Stimulated activated CD8-positive, alpha-beta memory T cell treated with anti-CD3 and anti-CD28 coated beads, Interleukin-2, amount 100 ng/mL, for 1 hour (primary cell): ENCODE measurements around the gene COA5.

Source experiments
- DNase-seq, 2 donors: peaks; one replicate each; pipeline ENCODE4 v3.0.0-alpha.2; 2020; ENCODE audit warnings: low read depth in 2 of 2

COA5 gene

GRCh38 chr2:98552499-98553179, 55.7 kb downstream of the COA5 start:
- DNase-seq: no peak

DNA sequence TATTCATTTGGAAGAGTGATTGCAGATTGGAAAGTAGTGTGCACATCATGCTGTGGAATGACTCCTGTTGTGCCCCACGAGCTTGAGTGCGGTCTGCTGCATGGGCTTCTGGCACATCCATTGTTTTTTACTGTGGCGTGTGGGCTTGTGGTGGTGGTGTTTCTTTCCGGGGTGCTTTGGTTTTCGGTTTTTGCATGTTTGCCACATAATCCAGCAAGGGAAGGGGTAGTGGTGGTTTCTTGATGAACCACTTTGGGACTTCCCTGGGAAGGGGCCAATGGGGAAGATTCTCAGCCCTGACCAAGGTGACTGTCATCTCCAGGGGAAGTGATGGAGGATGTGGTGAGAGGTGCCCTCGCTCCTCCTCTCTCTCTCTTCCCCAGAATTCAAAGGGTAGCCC, 57.0 kb downstream of the COA5 start:
- DNase-seq: no peak

DNA sequence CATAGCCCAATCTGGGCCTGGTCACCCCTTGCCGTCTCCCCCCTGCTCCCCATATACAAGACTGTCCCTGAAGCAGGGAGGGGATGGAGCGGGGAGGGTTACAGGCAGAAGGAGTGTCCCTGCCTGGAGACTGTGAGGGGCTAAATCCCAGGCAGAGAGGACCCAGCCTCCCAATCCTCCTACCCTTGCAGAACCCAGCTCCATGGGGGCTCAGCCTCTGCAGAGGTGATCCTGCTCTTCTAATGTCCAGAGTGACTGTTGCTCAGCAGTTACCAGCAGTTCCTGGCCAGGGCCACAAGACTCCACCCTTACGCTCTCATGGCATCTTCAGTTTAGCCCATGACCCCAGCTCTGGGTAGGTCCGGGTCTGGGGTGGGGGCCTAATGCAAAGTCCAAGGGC, 58.1 kb downstream of the COA5 start:
- DNase-seq: no peak
